Kidney capillary endothelial cell (primary cell): ENCODE measurements around the gene CROCC.
A peak's percentile ranks its signal among the peaks of the same experiment; 100 is the strongest.
"Not testable (repeated sequence)": the region's sequence is repeated elsewhere in the genome, so short reads cannot be mapped to it uniquely, and the experiment has no call there.

Source experiments
- DNase-seq: peaks from one replicate; pipeline ENCODE4 v3.0.0-alpha.2; 2018; ENCODE audit warnings: low spot score

Gene CROCC, protein sequence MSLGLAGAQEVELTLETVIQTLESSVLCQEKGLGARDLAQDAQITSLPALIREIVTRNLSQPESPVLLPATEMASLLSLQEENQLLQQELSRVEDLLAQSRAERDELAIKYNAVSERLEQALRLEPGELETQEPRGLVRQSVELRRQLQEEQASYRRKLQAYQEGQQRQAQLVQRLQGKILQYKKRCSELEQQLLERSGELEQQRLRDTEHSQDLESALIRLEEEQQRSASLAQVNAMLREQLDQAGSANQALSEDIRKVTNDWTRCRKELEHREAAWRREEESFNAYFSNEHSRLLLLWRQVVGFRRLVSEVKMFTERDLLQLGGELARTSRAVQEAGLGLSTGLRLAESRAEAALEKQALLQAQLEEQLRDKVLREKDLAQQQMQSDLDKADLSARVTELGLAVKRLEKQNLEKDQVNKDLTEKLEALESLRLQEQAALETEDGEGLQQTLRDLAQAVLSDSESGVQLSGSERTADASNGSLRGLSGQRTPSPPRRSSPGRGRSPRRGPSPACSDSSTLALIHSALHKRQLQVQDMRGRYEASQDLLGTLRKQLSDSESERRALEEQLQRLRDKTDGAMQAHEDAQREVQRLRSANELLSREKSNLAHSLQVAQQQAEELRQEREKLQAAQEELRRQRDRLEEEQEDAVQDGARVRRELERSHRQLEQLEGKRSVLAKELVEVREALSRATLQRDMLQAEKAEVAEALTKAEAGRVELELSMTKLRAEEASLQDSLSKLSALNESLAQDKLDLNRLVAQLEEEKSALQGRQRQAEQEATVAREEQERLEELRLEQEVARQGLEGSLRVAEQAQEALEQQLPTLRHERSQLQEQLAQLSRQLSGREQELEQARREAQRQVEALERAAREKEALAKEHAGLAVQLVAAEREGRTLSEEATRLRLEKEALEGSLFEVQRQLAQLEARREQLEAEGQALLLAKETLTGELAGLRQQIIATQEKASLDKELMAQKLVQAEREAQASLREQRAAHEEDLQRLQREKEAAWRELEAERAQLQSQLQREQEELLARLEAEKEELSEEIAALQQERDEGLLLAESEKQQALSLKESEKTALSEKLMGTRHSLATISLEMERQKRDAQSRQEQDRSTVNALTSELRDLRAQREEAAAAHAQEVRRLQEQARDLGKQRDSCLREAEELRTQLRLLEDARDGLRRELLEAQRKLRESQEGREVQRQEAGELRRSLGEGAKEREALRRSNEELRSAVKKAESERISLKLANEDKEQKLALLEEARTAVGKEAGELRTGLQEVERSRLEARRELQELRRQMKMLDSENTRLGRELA (N-terminal part only)

GRCh38 chr1:16921391-16922185 is at the start of gene CROCC:
Gene CROCC (plus strand): TSS chr1:16921931. CDS start chr1:16922019, 88 bp downstream.
- no peak for DNase-seq

DNA sequence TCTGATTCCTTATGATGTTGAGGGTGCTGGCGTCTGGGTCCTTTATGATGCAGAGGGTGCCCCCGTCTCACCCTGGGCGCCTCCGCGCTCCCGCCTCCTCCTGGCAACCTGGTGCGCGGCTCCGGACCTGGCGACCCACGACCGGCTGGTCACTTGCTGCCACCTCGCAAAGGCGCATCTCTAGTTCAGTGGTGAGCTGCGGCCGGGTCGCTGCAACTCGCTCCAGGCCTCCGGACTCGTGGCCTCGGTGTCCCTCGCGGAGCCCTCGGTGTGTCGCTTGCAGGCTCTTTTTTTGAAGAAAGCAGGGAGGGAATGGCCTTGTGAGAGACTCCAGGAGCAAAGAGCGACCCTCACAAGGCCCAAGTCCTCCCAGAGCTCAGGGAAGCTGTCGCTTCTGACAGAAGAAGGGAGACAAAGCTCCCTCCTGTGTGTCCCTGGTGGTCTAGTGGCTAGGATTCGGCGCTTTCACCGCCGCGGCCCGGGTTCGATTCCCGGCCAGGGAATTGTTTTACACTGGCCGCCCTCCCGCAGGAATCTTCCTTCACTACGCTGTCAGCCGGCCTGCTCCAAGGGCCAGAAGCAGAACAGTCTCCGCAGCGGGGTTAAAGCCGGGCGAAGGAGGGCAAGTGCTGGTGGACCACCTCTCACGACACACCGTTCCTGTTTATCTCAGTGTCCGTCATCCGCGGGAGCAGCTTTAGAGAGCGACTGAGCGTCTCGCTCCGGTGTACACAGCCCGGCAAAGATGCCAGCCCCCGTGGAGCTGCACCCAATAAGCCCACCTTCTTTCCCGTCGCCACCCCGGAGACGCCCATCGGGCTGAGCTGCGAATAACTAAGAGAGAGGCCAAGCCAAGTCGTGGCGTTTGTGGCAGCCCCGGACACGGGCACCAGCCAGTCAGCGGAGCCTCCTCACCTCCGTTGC is 49.3 kb upstream of the CROCC start:
- peak; percentile 82 for DNase-seq

- not testable (repeated sequence) for DNase-seq
Observed at GRCh38 chr1:16873076-16873879, 48.5 kb upstream of the CROCC start.

- not testable (repeated sequence) for DNase-seq
Observed at GRCh38 chr1:16874968-16875765, 46.6 kb upstream of the CROCC start.

- not testable (repeated sequence) for DNase-seq
Observed at GRCh38 chr1:16881742-16882141, 40.0 kb upstream of the CROCC start.

DNA sequence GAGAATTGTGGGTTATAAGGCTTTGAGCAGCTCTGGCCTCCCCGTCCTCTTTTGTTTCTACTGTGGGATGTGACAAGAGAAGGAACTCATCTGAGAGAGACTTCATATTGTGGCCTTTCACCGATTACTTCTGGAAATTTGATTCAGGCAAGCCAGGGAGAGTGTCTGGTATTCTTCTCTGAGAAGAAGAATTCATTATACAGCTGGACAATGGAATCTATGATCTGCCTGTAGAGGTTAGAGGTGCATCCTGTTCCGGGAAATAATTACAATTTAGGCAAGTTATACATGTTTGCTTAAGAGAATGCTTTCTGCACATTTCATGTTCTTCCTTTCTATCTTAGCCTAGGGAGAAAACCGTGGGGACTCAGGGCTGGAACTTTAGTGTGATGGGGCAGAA is 38.7 kb upstream of the CROCC start:
- DNase-seq = no peak

DNA sequence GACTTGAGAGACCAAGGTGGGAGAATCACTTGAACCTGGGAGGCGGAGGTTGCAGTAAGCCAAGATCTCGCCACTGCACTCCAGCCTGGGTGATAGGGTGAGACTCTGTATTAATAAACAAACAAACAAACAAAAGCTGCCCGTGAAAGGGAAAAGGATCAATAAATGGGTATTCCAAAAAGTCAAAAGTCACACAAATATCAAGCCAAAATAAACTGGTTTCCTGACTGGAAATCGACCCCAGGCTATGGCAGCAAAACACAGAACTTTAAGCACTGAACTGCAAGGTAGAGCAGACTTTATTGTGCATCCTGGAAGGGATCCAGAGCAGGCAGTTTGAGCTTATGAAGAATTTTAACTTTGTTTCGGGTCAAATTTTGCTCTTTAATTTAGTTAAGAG is 37.2 kb upstream of the CROCC start:
- DNase-seq = not testable (repeated sequence)

GRCh38 chr1:16886860-16887605 is 34.7 kb upstream of the CROCC start:
- DNase-seq = no peak

GRCh38 chr1:16888860-16889816 is 32.6 kb upstream of the CROCC start:
- DNase-seq = peak; percentile 85

DNA sequence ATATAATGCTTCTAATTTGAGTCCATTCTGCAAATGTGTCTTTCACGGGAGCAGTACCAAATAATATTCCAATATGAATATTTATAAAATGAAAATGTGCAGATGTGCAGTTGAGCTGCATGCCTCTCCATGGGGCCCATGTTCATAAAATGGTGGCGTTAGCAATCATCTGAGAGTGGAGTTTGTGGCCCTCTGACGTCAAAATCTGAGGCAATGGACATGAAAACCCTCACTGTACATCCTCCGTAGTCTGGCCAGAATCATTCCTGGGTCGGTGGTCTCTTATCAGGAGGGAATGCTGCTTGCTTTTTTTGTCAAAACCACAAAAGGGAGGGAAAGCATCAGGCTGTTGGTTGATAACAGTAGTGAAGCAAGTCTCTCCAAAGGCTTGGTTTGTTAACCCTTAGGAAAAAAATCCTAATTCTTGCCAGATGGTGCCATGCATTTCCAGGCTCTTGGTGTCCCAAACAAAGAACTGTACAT is 31.2 kb upstream of the CROCC start:
- not testable (repeated sequence) for DNase-seq

DNA sequence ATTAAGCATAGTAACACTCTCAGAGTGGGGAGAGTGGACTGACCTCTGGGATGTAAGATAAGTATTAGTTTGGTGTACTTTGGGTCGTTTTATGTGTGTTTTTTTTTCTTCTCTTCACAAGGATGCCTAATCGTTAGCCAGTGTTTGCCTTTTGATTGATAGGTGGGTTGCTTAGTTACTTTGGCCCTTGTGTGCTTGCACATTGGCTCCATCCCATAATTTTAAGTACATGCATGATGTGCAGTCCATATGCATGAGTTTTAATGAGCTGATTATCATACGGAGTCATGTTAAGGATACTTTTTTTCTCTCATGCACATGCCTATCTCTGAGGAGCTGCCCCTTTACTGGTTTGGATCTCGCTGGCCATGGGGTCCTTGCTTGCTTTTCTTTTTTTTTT is 30.7 kb upstream of the CROCC start:
- DNase-seq = not testable (repeated sequence)

DNA sequence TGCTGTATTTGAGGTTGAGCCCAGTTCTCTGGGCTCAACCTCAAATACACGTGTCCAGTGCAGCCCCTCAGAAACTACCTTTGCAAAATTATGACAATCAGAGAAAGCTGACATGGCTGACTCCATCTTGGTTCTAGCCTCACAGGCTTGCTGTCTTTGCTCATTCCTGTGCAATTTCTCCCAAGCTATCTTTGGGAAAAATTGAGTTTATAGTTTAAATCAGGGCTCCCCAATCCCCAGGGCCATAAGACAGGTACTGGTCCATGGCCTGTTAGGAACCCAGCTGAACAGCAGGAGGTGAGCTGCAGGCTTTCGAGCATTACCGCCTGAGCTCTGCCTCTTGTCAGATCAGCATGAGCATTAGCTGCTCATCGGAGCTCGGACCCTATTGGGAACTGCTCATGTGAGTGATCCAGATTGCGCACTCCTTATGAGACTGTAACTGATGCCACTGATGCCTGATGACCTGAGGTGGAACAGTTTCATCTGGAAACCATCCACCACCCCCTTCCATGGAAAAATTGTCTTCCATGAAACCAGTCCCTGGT is 28.7 kb upstream of the CROCC start:
- DNase-seq = not testable (repeated sequence)

- not testable (repeated sequence) for DNase-seq
Observed at GRCh38 chr1:16893796-16894195, 27.9 kb upstream of the CROCC start.

- DNase-seq = not testable (repeated sequence)
Observed at GRCh38 chr1:16894338-16894737, 27.4 kb upstream of the CROCC start.

GRCh38 chr1:16895233-16895597 is 26.5 kb upstream of the CROCC start:
- DNase-seq = not testable (repeated sequence)
